HG03039 (cell line): ENCODE results near the gene BRD1.
"Not testable (repeated sequence)": the region's sequence is repeated elsewhere in the genome, so short reads cannot be mapped to it uniquely, and the experiment has no call there.

Experiments used
- ATAC-seq: cut with Tn5 transposase; IDR thresholded peaks from one replicate; pipeline ENCODE4 v1.9.1; 2021; ENCODE audit warnings: mild to moderate bottlenecking, moderate library complexity; ENCODE audit not compliant: unreplicated experiment

BRD1 gene

DNA sequence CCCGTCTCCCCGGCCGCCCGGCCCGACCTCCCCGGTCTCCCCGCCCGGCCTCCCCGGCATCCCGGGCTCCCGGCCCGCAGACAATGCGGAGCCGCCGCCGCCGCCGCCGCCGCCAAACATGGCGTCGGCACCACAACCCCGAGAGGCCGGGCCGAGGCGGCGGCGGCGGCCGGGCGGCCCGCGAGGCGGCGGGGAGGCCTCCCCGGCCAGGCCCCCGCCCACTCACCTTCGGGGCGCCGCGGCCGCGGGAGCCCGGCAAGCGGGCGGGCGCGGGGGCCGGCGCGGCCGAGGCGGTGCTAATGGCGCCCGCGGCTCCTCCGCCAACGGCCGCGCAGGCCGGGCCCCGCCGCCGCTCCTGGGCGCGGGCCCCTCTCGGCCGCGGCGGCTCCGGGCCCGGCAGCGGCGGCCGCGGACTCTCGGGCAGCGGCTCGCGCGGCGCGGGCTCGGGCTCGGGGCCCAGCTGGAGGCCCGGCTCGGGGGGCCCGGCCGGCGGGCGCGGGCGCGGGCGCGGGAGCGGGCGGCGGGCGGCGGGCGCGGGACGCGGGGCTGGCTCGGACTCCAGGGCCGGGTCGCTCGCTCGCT lies 311 bp downstream of the BRD1 start:
- peak; percentile 31 for ATAC-seq

- ATAC-seq = peak; percentile 23
Measured at GRCh38 chr22:49826603-49827270, 936 bp downstream of the BRD1 start.

DNA sequence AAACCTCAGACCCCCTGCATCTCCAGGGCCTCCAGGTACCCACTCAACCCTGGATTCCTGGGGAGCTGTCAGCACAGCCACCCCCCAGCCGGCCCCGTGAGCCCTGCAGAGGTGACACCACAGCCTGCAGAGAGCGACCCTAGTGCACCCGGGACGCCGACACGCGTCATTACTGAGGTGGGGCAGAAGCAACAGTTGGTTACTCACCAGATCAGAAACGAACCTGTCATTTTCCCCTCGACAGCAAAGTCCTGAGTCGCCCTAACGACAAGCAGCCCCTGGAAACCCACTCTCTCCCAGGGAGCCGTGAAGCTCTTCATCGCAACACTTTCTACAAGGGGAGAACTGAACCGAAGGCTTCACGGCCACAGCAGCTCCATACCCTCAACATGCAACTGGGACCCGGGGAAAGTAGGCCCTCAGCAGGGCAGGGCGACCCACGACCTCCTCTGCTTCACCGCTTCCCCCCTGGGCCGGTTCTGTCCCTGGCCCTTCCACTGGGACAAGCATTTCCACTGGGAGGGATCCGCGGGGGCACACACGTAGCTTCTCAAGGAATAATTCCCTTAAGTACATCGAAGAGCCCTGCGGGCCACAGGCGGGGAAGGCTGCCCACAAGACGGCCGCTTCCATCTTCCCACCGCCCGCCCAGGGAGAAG lies 1.6 kb downstream of the BRD1 start:
- ATAC-seq = no peak

DNA sequence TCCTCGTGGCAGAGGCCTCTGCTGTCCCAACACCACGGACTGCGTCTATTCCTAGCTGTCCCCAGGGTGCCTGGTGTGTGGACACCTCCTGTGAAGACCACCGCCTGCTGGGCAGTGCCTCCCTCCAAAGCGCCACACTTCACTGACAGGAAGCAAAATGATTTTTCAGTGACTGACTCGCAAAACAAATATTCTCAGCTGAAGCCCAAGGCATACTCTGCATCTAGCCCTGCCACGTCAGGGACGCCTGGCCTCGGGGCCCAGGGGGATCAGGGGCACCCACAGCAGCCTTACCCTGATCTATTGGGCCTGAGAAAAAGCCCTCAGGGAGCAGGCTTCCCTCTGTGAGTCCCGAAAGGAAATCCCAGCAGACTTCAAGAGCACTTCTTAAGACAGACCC lies 2.2 kb downstream of the BRD1 start:
- ATAC-seq = no peak

DNA sequence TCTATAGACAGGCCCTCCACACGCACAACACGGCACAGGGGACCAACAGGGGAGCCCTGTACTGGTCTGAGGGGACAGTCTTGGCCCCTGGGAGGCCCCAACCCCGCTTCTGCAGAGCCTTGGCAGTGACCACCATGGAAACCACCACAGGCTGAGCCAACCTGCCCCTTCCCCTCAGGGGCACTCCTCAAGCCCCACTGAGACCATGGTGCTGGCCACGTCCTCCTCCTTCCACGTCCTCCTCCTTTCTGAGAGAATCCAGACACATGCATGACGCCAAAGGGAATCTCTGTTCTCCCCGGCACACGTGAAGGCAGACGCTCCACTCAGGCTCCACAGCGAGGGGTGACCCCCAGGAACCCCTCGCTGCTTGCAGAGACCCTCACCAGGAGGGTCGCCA lies 2.7 kb downstream of the BRD1 start:
- no peak for ATAC-seq

DNA sequence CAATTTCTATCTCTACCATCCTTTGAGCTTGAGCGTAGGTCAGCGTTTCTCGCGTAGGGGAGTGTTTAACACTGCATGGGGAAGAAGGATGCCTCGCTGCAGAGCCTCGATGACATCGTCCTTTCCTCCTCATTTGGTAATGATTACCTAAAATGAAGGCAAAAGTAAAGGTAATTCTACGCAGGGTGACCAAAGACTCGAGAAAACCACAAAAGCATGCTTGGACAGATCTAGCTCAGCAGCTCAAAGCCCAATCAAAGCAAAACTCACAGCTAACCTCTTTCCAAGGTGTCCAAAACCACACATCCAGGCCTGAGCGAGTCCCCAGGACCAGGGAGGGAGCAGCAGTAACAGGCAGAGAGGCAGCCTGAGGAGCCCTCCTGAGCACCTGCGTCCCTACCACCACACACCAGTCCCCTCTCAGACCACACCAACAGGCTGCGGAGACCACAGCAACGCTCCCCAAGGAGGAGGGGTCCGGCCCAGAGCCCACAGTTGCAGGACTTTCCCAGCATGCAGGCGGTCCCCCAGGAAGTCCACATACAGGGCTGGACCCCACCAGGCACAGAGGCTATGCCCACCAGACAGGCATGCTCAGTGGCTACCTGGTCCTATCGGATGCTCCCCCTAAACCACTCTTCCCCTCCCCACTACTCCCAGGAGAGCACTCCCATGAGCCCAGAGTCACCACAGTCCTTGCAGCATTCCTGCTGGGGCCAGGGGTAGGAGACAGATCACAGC lies 3.3 kb downstream of the BRD1 start:
- ATAC-seq = no peak

GRCh38 chr22:49823289-49824045 lies 4.2 kb downstream of the BRD1 start:
- no peak for ATAC-seq

DNA sequence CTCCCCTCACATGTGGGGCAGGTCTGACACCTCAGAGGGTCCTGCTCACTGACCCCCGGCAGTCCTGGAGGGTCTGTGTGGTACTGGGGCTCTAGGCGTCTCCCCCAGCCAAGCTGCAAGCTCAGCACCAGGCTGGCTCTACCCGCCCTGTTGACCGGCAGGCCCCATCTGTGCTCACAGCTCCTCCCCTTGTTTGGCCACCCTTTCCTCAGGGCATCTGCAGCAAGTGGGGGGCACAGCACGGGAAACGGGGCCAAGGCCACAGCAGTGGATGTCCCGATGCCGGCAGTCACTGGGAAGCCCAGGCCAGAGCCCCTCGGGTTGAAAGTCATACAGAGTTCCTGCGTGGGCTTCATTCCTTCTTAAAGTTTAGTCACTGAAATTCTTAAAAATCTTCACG lies 5.9 kb downstream of the BRD1 start:
- not testable (repeated sequence) for ATAC-seq

DNA sequence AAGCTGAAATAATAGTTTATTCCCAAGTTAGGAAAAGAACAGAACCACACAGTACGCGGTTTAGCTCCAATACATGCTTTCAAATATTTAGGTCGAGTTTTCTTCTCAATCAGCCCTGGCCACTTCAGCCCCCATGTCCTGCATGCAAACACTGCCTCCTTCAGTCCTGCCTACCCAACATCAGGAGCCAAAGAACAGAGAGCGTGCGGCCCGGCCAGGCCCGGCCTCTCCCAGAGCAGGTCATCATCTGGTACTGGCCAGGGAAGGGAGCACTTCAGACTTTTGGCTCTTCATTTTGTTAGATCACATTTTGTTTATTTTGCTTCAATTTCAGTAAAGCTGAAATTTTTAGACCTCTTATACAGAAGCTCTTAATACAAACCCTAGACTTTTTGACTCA lies 6.7 kb downstream of the BRD1 start:
- ATAC-seq = no peak

DNA sequence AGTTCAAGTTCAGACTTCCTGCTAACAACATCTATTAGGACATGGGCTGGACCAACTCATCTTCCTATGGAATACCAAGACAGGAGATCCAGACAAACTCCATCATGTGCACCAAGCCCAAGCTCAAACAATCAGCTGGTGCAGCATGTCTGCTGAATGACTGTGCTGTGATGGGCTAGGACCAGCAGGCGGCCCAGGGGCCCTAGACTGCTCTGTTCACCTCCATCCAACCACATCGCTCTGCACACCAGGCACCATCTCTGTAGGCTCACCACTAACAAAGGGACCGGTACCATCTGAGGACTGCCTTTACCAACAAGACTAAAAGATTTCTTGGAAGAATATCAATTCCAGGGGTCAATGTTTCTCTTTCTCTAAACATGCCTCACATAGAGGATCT lies 10.3 kb downstream of the BRD1 start:
- ATAC-seq = no peak

DNA sequence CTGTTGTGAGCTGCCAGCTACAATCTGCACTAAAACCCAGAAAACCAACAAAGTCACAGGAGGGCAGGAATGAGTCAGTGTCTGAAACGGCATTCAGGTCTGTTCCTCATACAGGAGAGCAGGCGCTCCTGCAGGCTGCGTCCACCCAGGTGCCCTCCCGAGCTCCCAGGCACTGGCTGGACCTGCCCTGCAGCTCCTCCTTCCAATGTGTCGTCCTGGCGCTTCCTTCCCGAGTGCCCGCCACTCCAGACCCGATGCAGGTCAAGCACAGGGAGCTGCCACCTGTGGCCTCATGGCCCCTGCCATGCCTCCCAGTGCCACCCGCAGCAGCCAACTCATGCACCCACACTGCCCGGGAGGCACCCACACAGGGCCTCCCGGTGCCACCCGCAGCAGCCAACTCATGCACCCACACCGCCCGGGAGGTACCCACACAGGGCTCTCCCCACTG lies 12.0 kb downstream of the BRD1 start:
- ATAC-seq = no peak

- ATAC-seq = no peak
Measured at GRCh38 chr22:49814856-49815255, 12.8 kb downstream of the BRD1 start.

- ATAC-seq = no peak
Measured at GRCh38 chr22:49814164-49814686, 13.4 kb downstream of the BRD1 start.

DNA sequence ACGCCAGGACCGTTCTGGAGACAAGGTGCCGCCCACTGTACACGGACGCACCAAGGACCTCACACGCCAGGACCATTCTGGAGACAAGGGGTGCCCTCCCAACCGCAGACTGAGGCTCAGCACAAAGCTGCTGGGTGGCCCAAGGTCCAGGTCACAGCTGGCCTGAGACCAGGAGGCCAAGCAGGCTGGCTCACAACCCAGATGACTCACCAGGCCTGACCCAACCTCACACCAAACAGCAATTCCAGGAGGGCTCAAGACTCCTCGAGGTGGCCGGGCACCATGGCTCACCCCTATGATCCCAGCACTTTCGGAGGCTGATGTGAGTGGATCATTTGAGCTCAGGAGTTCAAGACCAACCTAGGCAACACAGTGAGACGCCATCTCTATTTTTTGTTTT lies 14.8 kb downstream of the BRD1 start:
- ATAC-seq = no peak

DNA sequence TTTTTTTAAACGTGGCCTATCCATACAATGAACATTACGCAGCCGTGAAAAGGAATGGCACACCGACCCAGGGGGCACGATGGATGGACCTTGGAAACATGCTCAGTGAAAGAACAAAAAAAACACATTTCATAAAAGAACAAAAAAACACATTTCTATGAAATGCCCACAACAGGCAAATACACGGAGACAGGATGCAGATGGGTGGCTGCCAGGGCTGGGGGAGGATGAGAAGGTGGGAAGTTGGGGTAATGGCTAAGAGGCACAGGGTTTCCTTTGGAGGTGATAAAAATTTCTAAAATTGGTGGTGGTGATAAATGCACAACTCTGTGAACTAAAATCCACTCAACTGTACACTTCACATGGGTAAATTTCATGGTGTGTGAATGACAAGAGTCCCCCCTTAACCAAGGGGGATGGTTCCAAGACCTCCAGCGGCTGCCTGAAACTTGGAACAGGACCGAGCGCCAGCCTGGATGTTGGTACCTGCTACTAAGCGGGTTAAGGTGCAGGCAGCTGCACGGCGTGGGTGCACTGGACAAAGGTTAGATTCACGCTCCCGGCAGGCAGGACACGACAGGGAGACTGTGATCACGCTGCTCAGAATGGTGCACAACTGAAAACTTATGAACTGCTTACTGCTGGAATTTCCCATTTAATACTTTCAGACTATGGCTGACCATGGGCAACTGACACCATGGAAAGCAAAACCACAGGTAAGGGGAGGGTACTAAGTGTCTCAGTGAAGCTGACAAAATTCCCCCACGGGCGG lies 16.5 kb downstream of the BRD1 start:
- ATAC-seq = no peak

DNA sequence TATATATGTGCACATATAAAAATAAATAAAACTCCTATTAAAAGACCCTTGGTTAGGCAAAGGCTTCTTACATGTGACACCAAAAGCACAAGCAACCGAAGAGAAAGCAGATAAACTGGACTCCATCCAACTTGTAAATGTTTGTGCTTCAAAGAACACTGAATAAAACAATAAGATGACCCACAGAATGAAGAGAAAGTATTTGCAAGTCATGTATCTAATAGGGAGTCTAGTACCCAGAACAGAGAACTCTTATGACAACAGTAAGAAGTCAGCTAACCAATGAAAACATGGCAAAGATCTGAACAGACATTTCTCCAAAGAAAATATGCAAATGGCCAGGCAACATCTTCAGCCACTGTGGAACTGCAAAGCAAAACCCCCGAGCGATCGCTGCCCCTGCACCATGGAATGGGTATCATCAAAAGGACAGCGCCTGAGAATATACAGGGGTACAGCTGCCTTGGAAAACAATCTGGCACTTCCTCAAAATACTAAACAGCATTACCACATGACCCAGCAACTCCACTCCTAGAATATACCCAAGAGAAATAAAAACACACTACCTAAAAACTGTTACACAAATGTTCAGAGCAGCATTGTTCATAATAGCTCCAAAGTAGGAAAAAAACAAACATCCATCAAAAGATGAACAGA lies 17.2 kb downstream of the BRD1 start:
- no peak for ATAC-seq

DNA sequence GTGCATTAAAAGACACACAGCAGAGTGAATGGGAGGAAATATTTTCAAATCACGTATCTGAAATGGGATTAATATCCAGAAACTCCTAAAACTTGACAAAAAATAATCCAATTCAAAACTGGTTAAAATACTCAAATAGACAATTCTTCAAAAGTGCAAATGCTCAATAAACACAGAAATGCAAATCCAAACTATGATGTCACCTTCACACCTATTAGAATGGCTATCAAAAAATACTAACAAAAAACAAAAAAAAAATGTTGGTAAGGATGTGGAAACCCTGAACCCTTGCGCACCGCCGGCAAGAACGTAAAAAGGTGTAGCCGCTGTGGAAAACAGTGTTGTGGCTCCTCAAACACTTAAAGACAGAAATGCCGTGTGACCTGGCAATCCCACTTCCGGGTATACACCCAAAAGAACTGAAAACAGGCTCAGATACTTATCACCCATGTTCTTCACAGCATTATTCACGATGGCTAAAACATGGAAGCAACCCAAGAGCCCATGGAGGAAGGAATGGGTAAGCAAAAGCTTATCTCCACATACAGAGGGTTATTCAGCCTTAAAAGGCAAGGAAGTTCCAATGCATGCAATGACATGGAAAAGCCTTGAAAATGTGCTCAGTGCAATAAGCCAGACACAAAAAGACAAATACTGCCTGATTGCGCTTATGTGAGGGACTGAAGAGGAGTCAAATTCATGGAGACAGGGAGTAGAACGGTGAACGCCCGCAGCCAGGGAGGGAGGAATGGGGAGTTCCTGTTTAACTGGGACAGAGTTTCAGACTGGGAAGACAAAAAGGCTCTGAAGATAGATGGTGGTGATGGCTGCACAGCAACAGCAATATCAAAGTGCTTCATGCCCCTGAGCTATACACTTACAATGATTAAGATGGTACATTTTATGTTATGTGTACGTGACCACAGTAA lies 19.6 kb downstream of the BRD1 start:
- no peak for ATAC-seq

DNA sequence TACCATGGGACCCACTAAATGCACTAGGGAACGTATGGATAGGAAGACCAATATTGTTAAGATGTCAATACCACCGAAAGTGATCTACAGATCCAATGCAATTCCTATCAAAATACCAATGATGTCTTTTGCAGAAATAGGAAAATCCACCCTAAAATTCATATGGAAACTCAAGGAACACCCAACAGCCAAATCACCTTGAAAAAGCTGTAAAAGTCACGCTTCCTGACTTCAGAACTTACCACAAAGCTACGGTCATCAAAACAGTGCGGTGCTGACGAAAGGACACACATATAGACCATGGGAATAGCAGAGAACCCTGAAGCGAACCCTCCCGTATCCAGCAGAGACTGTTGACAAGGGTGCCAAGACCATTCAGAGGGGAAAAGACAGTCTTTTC lies 20.5 kb downstream of the BRD1 start:
- no peak for ATAC-seq
